ENCODE results near the gene TREH.
A peak's percentile ranks its signal among the peaks of the same experiment; 100 is the strongest.
"Not testable (repeated sequence)": the region's sequence is repeated elsewhere in the genome, so short reads cannot be mapped to it uniquely, and the experiment has no call there.

The TREH gene

GRCh38 chr11:118679483-118679882, at the start of gene TREH:
Gene TREH (minus strand): TSS chr11:118679650. CDS start chr11:118679627, 23 bp downstream.
- no peak for DNase-seq

GRCh38 chr11:118728112-118728511, 48.7 kb upstream of the TREH start:
- not testable (repeated sequence) for DNase-seq

- DNase-seq: not testable (repeated sequence)
Measured at GRCh38 chr11:118727721-118728066, 48.2 kb upstream of the TREH start.

- DNase-seq: not testable (repeated sequence)
Measured at GRCh38 chr11:118727001-118727720, 47.7 kb upstream of the TREH start.

- not testable (repeated sequence) for DNase-seq
Measured at GRCh38 chr11:118721478-118722015, 42.1 kb upstream of the TREH start.

GRCh38 chr11:118720740-118721139, 41.3 kb upstream of the TREH start:
- not testable (repeated sequence) for DNase-seq

GRCh38 chr11:118720078-118720477, 40.6 kb upstream of the TREH start:
- DNase-seq: not testable (repeated sequence)

- DNase-seq: not testable (repeated sequence)
Measured at GRCh38 chr11:118718562-118718961, 39.1 kb upstream of the TREH start.

GRCh38 chr11:118717733-118718132, 38.3 kb upstream of the TREH start:
- DNase-seq: not testable (repeated sequence)

GRCh38 chr11:118717221-118717620, 37.8 kb upstream of the TREH start:
- DNase-seq: not testable (repeated sequence)

- DNase-seq: no peak
Measured at GRCh38 chr11:118715837-118716260, 36.4 kb upstream of the TREH start.

- DNase-seq: no peak
Measured at GRCh38 chr11:118715245-118715831, 35.9 kb upstream of the TREH start.

GRCh38 chr11:118714816-118715215, 35.4 kb upstream of the TREH start:
- DNase-seq: no peak

- DNase-seq: not testable (repeated sequence)
Measured at GRCh38 chr11:118714416-118714815, 35.0 kb upstream of the TREH start.

- no peak for DNase-seq
Measured at GRCh38 chr11:118708296-118708695, 28.8 kb upstream of the TREH start.

- DNase-seq: no peak
Measured at GRCh38 chr11:118706546-118706825, 27.0 kb upstream of the TREH start.

- DNase-seq: no peak
Measured at GRCh38 chr11:118705791-118706545, 26.5 kb upstream of the TREH start.

- DNase-seq: peak; percentile 71
Measured at GRCh38 chr11:118705111-118705741, 25.8 kb upstream of the TREH start.

- no peak for DNase-seq
Measured at GRCh38 chr11:118703563-118704106, 24.2 kb upstream of the TREH start.

- peak; percentile 87 for DNase-seq
Measured at GRCh38 chr11:118699506-118700220, 20.2 kb upstream of the TREH start.

- no peak for DNase-seq
Measured at GRCh38 chr11:118697346-118697745, 17.9 kb upstream of the TREH start.

- no peak for DNase-seq
Measured at GRCh38 chr11:118696673-118697226, 17.3 kb upstream of the TREH start.
